Lower lobe of right lung (tissue), 2 donors: ENCODE measurements around the gene GZMM. TPM values are rescaled to one million over a fixed set of nuclear protein-coding genes. Genes with fewer than 3 reads are reported as not detected.

ENCODE experiments used
- ATAC-seq, 2 donors: fragments of 200-7000 bp; cut with Tn5 transposase; one replicate each; pipeline ENCODE4 v1.9.1; 2020 to 2022; ENCODE audit warnings: mild to moderate bottlenecking in 2 of 2, moderate library complexity in 2 of 2
- DNase-seq: peaks from one replicate; pipeline ENCODE4 v3.0.0-alpha.2; 2020
- H3K27ac ChIP-seq: fragments of 200-600 bp; one replicate; pipeline ENCODE4 v1.8.0; 2022
- H3K27me3 ChIP-seq: fragments of 200-600 bp; one replicate; pipeline ENCODE4 v1.8.0; 2022; ENCODE audit warnings: low read depth
- H3K36me3 ChIP-seq: fragments of 200-600 bp; one replicate; pipeline ENCODE4 v1.8.0; 2022; ENCODE audit warnings: mild to moderate bottlenecking
- H3K4me1 ChIP-seq: fragments of 200-600 bp; one replicate; pipeline ENCODE4 v1.8.0; 2022
- H3K4me3 ChIP-seq: fragments of 200-600 bp; one replicate; pipeline ENCODE4 v1.8.0; 2022; ENCODE audit warnings: mild to moderate bottlenecking
- H3K9me3 ChIP-seq: fragments of 200-600 bp; one replicate; pipeline ENCODE4 v1.8.0; 2022
- CTCF ChIP-seq: fragments of 200-600 bp; IDR thresholded peaks from one replicate; pipeline ENCODE4 v1.8.0; 2022; ENCODE audit warnings: antibody characterized with exemption, mild to moderate bottlenecking
- intact Hi-C: fragments of 100-400 bp; cut with DNase I; formaldehyde crosslinking; loops from one replicate; pipeline ENCODE4 v1.11.0; 2022
- total RNA-seq: library from RNA; stranded (reverse); fragmentation: NEBNext Ultra II Directional; extraction: Animal tissue kit (Norgen Biotek cat#: 25700); gene quantifications from one replicate; pipeline ENCODE4 v1.2.1, GENCODE V29; 2021
- donor health status: DM: no; HTN: yes; CAD: no; lungs with severe emphysema.

The GZMM gene
- total RNA-seq, 1 donor from 2014 or later: 3.6 TPM

- H3K27me3 ChIP-seq: no peaks in the 10 kb centered on the region
- no peak for TF ChIP-seq CTCF
- no peak overlapping the region for H3K27ac ChIP-seq
- intact Hi-C loops: no loop called here
- no peak for DNase-seq
- no peak overlapping the region for H3K4me3 ChIP-seq
- H3K36me3 ChIP-seq: peaks cover 48% of the 10 kb centered on the region
- H3K9me3 ChIP-seq: no peaks in the 10 kb centered on the region
- ATAC-seq: no peak
- peaks cover 47% of the 10 kb centered on the region for H3K4me1 ChIP-seq
Measured at GRCh38 chr19:577439-578392, 33.9 kb downstream of the GZMM start.

GRCh38 chr19:579111-579841, 35.4 kb downstream of the GZMM start:
- intact Hi-C loops: no loop called here
- Histone ChIP-seq H3K9me3 (no peaks in the 10 kb centered on the region), H3K36me3 (peaks cover 56% of the 10 kb centered on the region), H3K4me1 (peaks cover 38% of the 10 kb centered on the region), H3K27me3 (no peaks in the 10 kb centered on the region), H3K4me3 (no peak overlapping the region), H3K27ac (no peak overlapping the region)
- ATAC-seq (no peak), DNase-seq (no peak)
- no peak for TF ChIP-seq CTCF

- intact Hi-C loops: no loop called here
- Histone ChIP-seq H3K9me3 (no peaks in the 10 kb centered on the region), H3K27ac (no peak overlapping the region), H3K4me1 (peaks cover 36% of the 10 kb centered on the region), H3K4me3 (no peak overlapping the region), H3K27me3 (peaks cover 3% of the 10 kb centered on the region), H3K36me3 (peaks cover 56% of the 10 kb centered on the region)
- DNase-seq (no peak), ATAC-seq (no peak)
- no peak for TF ChIP-seq CTCF
Measured at GRCh38 chr19:579842-580155, 35.9 kb downstream of the GZMM start.

- ATAC-seq: no peak
- no peaks in the 10 kb centered on the region for H3K9me3 ChIP-seq
- H3K27ac ChIP-seq: no peak overlapping the region
- H3K27me3 ChIP-seq: peaks cover 9% of the 10 kb centered on the region
- H3K36me3 ChIP-seq: peaks cover 56% of the 10 kb centered on the region
- intact Hi-C loops: no loop called here
- H3K4me3 ChIP-seq: no peak overlapping the region
- no peak for TF ChIP-seq CTCF
- H3K4me1 ChIP-seq: peaks cover 30% of the 10 kb centered on the region
- no peak for DNase-seq
Measured at GRCh38 chr19:580274-580835, 36.5 kb downstream of the GZMM start.

GRCh38 chr19:581399-582111, 37.7 kb downstream of the GZMM start:
- DNase-seq (no peak), ATAC-seq (no peak)
- Histone ChIP-seq H3K4me3 (no peak overlapping the region), H3K27me3 (peaks cover 14% of the 10 kb centered on the region), H3K27ac (no peak overlapping the region), H3K9me3 (no peaks in the 10 kb centered on the region), H3K4me1 (peaks cover 18% of the 10 kb centered on the region), H3K36me3 (peaks cover 56% of the 10 kb centered on the region)
- intact Hi-C loops: no loop called here
- TF ChIP-seq CTCF: no peak
